Measurements from ENCODE around the gene KIAA1671.

DNA sequence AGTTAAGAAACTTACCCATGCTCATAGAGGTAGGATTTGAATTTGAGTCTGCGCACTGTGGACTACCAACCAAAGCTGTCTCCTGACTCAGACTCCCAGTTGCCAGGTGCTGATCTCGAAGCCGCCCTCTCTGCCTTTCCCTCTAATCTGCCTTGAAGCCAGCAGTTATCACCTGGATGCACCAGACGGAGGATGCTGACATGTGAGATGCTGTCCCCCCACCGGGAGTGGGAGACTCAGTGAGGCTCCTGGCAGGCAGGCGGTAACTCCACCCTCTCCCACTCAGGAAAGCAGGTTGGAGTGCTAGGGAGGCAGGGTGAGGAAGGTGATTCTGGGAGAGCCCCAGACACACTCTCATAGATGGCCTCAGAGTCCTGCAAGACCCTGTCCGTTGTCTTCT, 40.4 kb downstream of the KIAA1671 start:
- TF ChIP-seq CTCF (IDR thresholded peaks at IDR 0.05; ENCODE audit: low read depth, low read length, missing input control) (no peak), GABPA (IDR thresholded peaks at IDR 0.05 in 1 of 2, conservative IDR thresholded peaks at IDR 0.05 in 1 of 2) (no peak), REST (IDR thresholded peaks at IDR 0.05) (no peak), JUND (IDR thresholded peaks at IDR 0.05) (no peak), EGR1 (IDR thresholded peaks at IDR 0.05; ENCODE audit: low read depth in 2 of 2) (no peak), SP1 (IDR thresholded peaks at IDR 0.05) (no peak), YY1 (IDR thresholded peaks at IDR 0.05) (no peak), TAF1 (conservative IDR thresholded peaks at IDR 0.05) (no peak)
- TF ChIP-seq, protein P1, sequence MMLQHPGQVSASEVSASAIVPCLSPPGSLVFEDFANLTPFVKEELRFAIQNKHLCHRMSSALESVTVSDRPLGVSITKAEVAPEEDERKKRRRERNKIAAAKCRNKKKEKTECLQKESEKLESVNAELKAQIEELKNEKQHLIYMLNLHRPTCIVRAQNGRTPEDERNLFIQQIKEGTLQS (IDR thresholded peaks at IDR 0.05) = no peak

All from liver (tissue), 3 donors.